Transverse colon (tissue), 4 donors: Measurements from ENCODE around the gene SLC24A2. TPM values are rescaled to one million over a fixed set of nuclear protein-coding genes. Genes with fewer than 3 reads are reported as not detected.

Source experiments
- DNase-seq: peaks from one replicate; pipeline ENCODE4 v3.0.0-alpha.2; 2019
- H3K27ac ChIP-seq, 4 donors: fragments of 200-600 bp; sonication (generic); 2 replicates each; pipeline ENCODE4 v1.5.1; 2016 to 2018; ENCODE audit warnings: inconsistent platforms in 4 of 4
- H3K27me3 ChIP-seq: fragments of 200-600 bp; sonication (generic); 2 replicates; pipeline ENCODE4 v1.5.1; 2017; ENCODE audit warnings: inconsistent platforms
- H3K36me3 ChIP-seq, 4 donors: fragments of 200-600 bp; sonication (generic); 2 replicates each; pipeline ENCODE4 v1.5.1; 2017 to 2019; ENCODE audit warnings: inconsistent platforms in 4 of 4
- H3K4me1 ChIP-seq, 4 donors: fragments of 200-600 bp; sonication (generic); 2 replicates each; pipeline ENCODE4 v1.5.1; 2017 to 2020; ENCODE audit warnings: inconsistent platforms in 4 of 4
- H3K4me3 ChIP-seq, 4 donors: fragments of 200-600 bp; sonication (generic); 1 replicate in 1 of 4; 2 replicates in 3 of 4; pipeline versions ENCODE4 v1.5.1 to v1.6.1; 2017 to 2019; ENCODE audit warnings: inconsistent platforms in 4 of 4
- H3K9me3 ChIP-seq, 2 donors: fragments of 200-600 bp; sonication (generic); 2 replicates each; pipeline ENCODE4 v1.5.1; 2017 to 2019; ENCODE audit warnings: inconsistent platforms in 2 of 2
- CTCF ChIP-seq, 5 experiments: fragments of 200-600 bp in 3 of 5; fragments of 450-650 bp in 2 of 5; sonication (generic) in 3 of 5; IDR thresholded peaks; 1 replicate in 2 of 5; 2 replicates in 3 of 5; pipeline ENCODE4 v1.5.1; 2016 to 2017; ENCODE audit warnings: antibody characterized with exemption in 5 of 5, inconsistent platforms in 3 of 5, mild to moderate bottlenecking in 2 of 5, moderate library complexity in 1 of 5
- EP300 ChIP-seq: sonication (generic); formaldehyde crosslinking; IDR thresholded peaks from one replicate; pipeline ENCODE4 v1.6.1; 2017; ENCODE audit warnings: antibody characterized with exemption, low read depth
- POLR2A ChIP-seq: fragments of 450-650 bp; IDR thresholded peaks from one replicate; pipeline ENCODE4 v1.6.1; 2016; ENCODE audit warnings: antibody characterized with exemption, mild to moderate bottlenecking, moderate library complexity
- POLR2AphosphoS5 ChIP-seq, 3 donors: sonication (generic); formaldehyde crosslinking; IDR thresholded peaks; one replicate each; pipeline ENCODE4 v1.6.1; 2016; ENCODE audit warnings: antibody characterized with exemption in 3 of 3
- WGBS, 2 donors: methylation state at CpG; one replicate each; pipeline ENCODE4 v1.1.5; 2018; ENCODE audit warnings: low coverage in 1 of 2; 5-methylcytosine and 5-hydroxymethylcytosine counted together
- in situ Hi-C, 4 donors: fragments of 200-750 bp; cut with MboI; loops; one replicate each; pipeline versions ENCODE4 v1.15.0 to v1.15.1; 2017; ENCODE audit warnings: low sequenced_read_pairs in 3 of 4, low pct_ligation_motif_present in 1 of 4, low pct_unique_long_range_greater_than_20kb in 1 of 4
- intact Hi-C: fragments of 100-400 bp; cut with DNase I; formaldehyde crosslinking; loops from one replicate; pipeline ENCODE4 v1.15.1; 2023; ENCODE audit warnings: low total_unique reads
- total RNA-seq, 4 donors: library from RNA; depleted of rRNA; stranded (reverse); fragments of >200 nt; gene quantifications; one replicate each; pipeline ENCODE4 v1.1.0, GENCODE V29; 2016

Gene SLC24A2
- total RNA-seq, 4 donors from 2014 or later, result under 0.01 to 0.32 (median 0.17) TPM

- in situ Hi-C loops (no loop called here), intact Hi-C loops (no loop called here)
- no peaks in the 10 kb centered on the region for H3K36me3 ChIP-seq
- H3K4me3 ChIP-seq, result no peak overlapping the region
- DNase-seq, result no peak
- H3K27ac ChIP-seq, result no peak overlapping the region
- H3K27me3 ChIP-seq, result no peaks in the 10 kb centered on the region
- TF ChIP-seq EP300 (no peak), POLR2A (no peak), CTCF (IDR thresholded peaks at IDR 0.05) (no peak), POLR2AphosphoS5 (IDR thresholded peaks at IDR 0.05) (no peak)
- no peaks in the 10 kb centered on the region for H3K9me3 ChIP-seq
- H3K4me1 ChIP-seq, result no peaks in the 10 kb centered on the region
- 76 to 78% methylated on average over 4 of the region's 4 CpGs for WGBS, 2 donors
Measured at GRCh38 chr9:19771446-19771845, 17.4 kb downstream of the SLC24A2 start.

- TF ChIP-seq CTCF (IDR thresholded peaks at IDR 0.05) (no peak), POLR2AphosphoS5 (IDR thresholded peaks at IDR 0.05) (no peak), EP300 (no peak)
- no peaks in the 10 kb centered on the region for H3K36me3 ChIP-seq
- H3K27me3 ChIP-seq, result no peaks in the 10 kb centered on the region
- no peaks in the 10 kb centered on the region for H3K9me3 ChIP-seq
- no peaks in the 10 kb centered on the region for H3K4me1 ChIP-seq
- intact Hi-C loops (no loop called here), in situ Hi-C loops (no loop called here)
- H3K4me3 ChIP-seq, result no peak overlapping the region
- no peak overlapping the region for H3K27ac ChIP-seq
- WGBS, 2 donors, result 36 to 60% methylated on average over 5 of the region's 5 CpGs
- DNase-seq, result no peak
Measured at GRCh38 chr9:19770973-19771372, 17.9 kb downstream of the SLC24A2 start.

GRCh38 chr9:19769213-19769612, 19.6 kb downstream of the SLC24A2 start:
- no peak for DNase-seq
- no peak for TF ChIP-seq EP300
- TF ChIP-seq POLR2A, result no peak
- no peak for TF ChIP-seq POLR2AphosphoS5 (IDR thresholded peaks at IDR 0.05)
- no peak for TF ChIP-seq CTCF (IDR thresholded peaks at IDR 0.05)
- Histone ChIP-seq H3K4me1 (no peaks in the 10 kb centered on the region), H3K36me3 (no peaks in the 10 kb centered on the region), H3K27ac (no peak overlapping the region), H3K4me3 (no peak overlapping the region), H3K27me3 (no peaks in the 10 kb centered on the region), H3K9me3 (no peaks in the 10 kb centered on the region)
- intact Hi-C loops (no loop called here), in situ Hi-C loops (no loop called here)
- WGBS, 2 donors, result 60 to 69% methylated on average over 3 of the region's 3 CpGs

- intact Hi-C loops, result no loop called here
- TF ChIP-seq POLR2A (no peak), EP300 (no peak), CTCF (IDR thresholded peaks at IDR 0.05) (no peak)
- DNase-seq, result no peak
- in situ Hi-C loops, result no loop called here
- no peaks in the 10 kb centered on the region for H3K9me3 ChIP-seq
- H3K36me3 ChIP-seq, result no peaks in the 10 kb centered on the region
- no peaks in the 10 kb centered on the region for H3K4me1 ChIP-seq
- H3K27me3 ChIP-seq, result no peaks in the 10 kb centered on the region
- no peak overlapping the region for H3K27ac ChIP-seq
- 71 to 74% methylated on average over 1 of the region's 1 CpG for WGBS, 2 donors
- H3K4me3 ChIP-seq, result no peak overlapping the region
Measured at GRCh38 chr9:19768798-19769197, 20.0 kb downstream of the SLC24A2 start.
